GM19467 (cell line): ENCODE results near the gene WDFY2.

Experiments used
- ATAC-seq: cut with Tn5 transposase; IDR thresholded peaks from one replicate; pipeline ENCODE4 v1.9.1; 2021; ENCODE audit warnings: mild to moderate bottlenecking, moderate library complexity; ENCODE audit not compliant: unreplicated experiment

Gene WDFY2

DNA sequence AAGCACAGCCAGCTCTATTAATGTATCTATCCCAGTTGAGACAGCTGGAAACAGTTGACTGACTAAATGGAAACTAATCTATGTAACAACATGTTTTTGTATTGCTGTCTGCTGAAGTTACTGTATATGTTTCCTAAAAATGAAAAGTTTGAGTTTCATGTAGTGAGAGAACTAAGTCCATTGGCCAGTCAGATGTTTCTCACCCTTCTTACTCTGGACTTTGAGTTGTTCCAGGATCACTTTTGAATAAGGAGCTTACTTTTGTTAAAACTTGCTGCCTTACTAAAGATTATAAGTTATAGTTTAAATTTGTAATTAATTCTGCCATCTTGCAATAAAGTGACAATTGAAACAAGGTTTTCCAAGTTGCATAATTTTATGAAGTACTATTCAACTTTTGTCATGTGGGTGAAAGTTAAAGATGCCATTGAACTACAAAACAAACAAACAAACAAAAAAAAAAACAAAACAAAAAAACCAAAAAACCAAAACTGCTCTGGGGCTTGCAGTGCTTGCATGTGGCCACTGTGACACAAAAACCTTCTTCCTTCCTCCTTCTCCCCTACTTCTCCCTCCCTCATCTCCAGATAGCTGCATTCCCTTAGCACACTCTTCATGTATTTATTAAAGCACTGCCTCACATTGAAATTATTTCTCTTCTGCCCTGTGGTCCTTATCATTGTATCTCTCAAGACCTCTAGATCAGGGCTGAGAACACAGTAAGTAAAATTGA, 15.3 kb downstream of the WDFY2 start:
- no peak for ATAC-seq

DNA sequence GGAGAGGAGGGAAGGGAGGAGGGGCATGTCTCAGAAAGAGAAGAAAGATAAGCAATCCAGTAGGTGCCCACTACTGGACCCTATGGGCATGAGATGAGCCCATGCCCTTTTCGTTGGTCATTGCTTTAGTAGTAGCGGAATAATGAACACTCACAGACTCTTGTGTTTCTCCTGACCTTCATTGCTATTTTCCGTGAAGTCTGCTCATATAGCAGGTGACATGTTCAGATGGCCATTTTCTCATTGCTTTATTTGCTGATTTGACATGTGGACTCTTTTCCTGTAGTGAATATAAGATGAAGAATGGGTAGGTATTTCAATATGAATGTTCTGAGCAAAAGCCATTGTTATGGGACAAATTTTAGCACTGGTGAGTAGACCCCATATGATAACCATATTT, 16.4 kb downstream of the WDFY2 start:
- no peak for ATAC-seq

DNA sequence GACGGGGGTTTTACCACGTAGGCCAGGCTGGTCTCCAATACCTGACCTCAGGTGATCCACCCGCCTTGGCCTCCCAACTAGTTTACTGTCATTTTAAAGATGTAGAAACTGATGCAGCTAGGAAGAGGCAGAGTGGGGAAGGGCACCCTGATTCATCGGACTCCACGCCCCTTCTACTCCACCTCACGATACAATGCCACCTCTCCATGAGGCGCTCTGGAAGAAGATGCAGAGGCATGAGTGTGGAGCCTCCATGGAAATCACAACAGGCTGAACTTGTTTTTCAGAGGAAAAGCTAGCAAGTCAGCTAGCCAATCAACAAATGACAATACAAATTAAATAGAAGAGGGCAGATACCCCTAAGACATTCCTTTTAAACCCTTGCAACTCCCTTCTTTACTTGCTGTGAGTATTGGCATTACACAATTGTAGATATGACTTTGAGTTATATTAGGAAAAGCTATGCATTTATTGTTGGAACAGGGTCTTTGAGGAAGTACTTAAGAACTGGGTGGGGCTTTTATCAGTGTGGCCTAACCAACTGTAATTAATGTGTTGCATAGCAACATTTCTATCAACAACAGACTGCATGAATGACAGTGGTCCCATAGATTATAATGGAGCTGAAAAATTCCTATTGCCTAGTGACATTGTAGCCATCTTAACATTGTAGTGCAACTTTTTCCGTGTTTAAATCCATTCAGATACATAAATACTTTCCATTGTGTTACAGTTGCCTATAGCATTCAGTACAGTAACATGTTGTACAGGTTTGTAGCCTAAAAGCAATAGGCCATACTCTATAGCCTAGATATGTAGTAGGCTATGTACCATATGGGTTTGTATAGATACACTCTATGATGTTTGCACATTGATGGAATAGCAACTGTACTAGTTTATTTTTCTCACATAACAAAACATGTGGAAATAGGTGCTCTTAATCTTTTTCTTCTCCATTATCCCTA, 17.6 kb downstream of the WDFY2 start:
- ATAC-seq = no peak

DNA sequence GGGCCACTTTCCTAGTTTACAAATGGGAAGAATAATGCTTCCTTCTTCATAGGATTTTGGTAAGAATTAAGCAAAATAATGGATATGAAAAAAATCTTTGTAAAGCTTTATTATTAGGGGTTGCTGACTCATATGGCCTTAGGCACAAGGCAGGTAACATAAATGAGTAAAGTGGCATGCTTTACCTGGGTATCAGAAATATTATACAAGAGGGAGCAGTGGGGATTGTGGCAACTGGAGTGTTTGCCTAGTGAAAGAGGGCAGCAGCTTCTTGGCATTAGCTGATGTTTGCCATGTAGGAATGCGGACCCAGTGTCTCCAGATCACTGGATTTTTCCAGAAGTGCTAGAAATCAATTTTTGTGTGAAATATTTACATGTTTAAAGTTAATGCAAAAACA, 19.5 kb downstream of the WDFY2 start:
- ATAC-seq = no peak

DNA sequence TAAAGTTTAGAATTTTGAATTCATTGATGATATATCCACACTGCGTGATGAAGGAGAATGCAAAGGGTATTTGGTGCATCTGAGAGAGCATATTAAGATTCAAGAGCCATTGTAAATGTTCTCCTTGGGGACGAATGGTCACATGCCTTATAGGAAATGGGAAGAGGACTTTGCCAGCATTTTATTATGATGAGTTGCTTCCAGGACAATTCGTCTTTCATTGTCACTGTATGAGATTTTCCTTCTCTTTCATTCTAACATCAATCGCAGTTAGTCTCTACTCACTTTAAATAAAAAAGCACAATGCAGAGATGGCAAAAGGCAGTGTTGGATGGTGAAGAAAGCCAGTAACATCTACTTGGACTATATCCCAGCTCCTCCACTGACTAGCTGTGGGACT, 21.4 kb downstream of the WDFY2 start:
- no peak for ATAC-seq

DNA sequence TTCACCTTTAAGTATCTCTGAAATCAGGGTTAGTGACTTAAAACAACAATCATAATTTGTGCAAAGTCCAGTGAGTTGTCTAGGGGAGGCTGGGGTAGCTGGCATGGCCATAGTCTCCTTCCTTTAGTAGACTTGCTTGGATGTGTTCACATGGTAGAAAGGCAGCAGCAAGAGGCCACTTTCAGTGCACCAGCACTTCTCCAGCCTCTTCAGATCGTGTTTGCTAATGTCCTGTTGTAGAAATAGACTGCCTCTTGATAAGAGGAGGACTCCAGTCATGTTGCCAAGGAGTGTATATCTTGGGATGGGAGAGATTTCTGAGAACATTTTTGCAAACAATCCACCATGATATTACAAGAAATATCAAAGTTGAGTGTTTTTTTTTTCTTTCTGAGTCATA, 22.9 kb downstream of the WDFY2 start:
- ATAC-seq = no peak

DNA sequence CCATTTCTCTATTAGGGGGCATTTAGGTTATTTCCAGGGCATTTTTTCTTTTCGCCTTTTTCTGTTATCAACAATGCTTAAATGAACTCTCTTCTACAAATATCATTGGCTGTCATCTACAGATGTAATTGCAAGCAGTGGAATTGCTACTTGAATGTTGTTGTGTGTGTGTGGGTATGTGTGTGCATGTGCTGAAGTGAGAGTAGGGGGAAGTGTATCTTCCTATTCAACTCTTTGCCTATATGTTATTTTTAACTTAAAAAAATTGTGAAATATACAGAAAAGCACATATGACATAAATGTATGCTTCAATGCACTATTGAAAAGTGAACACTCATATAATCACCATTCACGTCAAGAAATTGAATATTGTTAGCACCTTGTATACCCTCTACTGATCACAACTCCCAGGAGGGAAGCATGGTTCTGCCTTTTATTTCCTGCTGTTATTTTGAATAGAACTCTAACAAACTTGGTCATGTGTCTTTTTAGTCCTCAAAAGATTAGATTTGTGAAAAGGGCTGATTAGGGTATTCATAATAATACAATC, 24.7 kb downstream of the WDFY2 start:
- no peak for ATAC-seq

DNA sequence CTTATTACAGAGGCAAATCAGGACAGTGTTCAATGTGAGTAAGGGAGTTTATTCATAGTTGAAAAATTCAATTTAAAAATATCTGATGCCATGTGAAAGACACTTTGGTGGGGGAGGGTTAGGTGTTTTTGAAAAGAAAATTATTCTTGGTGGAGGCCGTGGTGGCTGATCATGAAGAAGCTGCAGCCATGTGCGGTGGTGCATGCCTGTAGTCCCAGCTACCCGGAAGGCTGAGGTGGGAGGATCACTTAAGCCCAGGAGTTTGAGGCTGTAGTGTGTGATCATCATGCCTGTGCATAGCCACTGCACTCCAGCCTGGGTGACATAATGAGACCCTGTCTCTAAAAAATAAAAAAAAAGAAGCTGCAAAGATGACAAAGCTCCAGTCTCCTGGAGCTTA, 28.6 kb downstream of the WDFY2 start:
- no peak for ATAC-seq

DNA sequence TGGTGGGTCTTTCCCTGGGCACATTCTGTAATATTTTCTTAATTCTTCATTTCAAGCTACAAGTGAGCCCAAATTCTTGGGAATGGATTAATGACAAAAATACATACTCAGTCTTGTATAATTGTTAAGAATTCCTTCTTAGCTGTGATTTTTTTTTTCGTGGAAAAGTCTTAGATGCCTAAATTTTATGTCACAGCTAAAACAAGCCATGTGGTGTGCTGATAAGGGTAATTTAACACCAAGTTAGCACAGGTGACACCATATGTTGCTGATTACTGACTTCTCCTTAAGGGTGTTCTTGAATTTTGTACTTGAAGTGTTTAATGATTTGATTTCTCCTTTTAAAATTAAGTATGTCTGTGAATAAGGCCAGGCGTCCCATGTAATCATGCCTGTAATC, 29.3 kb downstream of the WDFY2 start:
- ATAC-seq = no peak

DNA sequence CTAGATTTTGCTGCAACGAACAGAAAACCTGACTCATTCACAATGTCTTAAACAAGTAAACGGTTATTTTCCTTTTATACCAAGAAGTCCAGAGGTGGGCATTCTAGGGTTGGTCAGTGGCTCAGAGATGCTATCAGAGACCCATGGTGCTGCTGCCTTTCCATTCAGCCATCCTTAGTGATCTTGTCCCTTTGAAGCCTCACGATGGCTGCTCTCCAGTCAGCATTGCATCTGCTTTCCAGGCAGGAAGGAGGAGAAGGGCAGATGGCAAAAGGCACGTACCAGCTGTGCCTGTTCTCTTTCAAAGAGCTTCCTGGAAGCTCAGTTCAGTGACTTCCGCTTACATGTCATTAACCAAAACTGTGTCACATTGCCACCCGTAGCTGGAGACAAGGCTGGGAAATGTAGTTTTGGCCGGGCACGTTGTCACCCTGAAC, 30.1 kb downstream of the WDFY2 start:
- peak; percentile 72 for ATAC-seq

DNA sequence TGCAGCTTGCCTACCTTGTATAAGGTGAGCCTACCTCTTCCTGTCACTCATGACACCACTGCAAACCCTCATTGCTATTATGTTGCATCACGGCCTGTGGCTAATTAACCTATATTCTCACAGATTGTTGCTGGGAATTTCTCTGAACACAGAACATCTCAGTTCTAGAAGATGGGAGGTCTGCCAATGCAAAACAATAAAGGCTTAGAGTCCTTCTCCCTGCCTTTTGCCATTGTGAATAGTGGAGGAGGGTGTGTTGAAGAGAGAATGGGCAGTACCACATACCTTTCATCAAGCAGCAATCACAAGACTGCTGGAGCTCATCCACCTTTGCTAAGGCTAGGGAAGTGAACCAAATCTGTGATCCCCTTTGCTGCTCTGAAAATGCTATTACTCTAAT, 34.4 kb downstream of the WDFY2 start:
- no peak for ATAC-seq

DNA sequence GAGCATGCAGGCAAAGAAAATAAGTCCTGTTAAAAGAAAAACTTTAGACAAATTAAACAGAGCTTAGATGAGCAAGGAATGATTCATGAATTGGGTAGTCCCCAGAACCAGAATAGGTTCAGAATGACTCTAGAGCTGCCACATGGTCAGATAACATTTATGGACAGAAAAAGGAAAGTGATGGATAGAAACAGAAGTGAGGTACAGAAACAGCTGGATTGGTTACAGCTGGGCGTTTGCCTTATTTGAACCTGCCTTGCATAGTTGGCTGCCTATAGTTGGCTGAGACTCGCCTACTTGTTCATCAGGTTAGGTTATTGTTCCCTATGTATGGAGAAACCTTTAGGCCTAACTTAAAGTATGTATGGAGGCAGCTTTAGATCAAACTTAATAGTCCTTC, 35.4 kb downstream of the WDFY2 start:
- ATAC-seq = no peak

DNA sequence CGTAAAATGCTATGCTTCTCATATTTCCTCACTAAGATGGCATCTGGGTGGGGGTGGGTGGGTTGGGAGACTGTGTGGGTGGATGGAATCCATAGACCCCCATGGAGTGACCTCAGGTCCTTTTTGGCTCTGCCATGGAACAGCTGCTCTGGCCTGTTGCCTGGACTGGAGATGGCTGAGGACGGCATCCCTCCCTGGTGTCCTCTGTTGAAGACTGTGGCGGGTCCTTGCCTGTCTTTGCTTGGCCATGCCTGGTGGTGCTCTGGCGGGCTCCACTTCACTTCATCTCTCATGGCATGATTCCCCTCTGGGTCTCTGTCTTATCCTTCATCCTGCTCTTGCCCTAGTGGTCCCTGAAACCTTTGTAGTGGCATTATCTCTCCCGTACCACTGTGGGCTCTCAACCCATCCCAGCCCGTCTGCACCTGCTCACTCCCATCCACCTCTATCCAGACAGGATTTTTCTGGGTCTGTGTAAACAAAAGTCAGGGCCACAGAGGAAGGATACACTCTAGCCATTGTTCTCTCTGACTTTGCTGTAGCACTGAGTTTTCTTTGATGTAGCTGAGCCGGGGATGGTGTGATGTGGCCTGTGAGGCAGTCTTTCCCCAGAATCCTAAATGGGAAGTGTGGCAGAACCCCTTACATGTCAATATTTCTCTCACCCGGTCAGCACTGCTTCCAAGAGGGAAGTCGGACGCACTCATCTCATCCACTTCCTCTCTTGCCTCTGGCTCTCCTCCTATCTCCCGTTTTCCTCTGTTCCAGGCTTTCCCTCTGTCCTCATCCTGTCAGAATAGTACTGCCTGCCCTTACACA, 36.1 kb downstream of the WDFY2 start:
- no peak for ATAC-seq

DNA sequence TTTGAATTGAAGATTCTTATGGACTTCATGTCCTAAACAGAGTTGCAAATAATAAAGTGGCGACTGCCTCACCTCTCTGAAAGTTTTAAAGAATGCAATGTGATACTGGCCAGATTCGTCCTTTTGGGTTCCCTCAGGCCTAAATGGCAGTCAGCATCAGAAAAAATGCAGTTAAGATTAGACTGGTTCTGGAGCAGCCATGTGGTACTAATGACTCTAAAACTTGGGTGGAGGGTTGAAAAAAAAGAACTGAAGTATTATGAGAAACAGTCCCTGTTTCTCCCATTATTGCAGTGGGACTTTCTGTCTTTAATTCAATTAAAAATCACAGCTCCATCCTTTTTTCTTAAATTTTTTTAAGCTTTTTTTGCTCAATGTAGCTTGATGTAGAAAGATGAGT, 37.3 kb downstream of the WDFY2 start:
- ATAC-seq = no peak

DNA sequence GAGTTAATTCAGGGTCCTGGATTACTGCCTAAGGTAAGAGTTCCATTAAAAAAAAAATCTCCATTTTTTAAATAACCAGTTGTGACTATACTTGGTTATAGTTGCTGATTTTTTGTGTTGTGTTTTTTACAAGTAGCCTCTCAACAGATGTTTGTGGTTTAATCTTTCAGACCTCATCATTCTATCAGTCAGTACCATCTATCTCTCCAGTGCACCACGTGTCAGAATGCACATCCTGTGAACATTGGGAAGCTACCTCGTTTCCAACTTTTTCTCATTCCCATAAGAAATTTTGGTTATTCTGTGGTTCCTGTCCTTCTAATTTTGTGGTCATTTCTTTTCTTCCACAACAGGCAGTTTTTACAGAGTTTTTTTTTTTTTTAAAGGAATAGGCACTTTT, 39.2 kb downstream of the WDFY2 start:
- ATAC-seq = no peak

DNA sequence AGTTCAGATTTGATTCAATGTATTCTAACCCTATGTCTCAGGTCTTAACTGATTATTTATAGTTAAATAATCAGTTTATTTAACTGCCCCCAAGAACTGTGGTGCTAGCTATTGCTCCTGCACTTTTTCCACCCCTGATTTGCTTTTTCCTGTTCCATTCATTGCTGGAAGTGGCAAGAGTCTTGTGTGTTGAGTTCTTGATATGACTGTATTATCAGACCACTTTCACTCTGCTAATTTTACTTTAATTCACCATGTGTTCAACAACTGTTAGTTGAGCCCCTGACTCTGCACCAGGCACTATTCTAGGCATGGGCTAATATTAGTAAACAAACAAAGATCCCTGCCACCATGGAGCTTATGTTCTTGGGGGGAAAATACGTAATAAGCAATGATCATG, 39.9 kb downstream of the WDFY2 start:
- ATAC-seq = no peak

DNA sequence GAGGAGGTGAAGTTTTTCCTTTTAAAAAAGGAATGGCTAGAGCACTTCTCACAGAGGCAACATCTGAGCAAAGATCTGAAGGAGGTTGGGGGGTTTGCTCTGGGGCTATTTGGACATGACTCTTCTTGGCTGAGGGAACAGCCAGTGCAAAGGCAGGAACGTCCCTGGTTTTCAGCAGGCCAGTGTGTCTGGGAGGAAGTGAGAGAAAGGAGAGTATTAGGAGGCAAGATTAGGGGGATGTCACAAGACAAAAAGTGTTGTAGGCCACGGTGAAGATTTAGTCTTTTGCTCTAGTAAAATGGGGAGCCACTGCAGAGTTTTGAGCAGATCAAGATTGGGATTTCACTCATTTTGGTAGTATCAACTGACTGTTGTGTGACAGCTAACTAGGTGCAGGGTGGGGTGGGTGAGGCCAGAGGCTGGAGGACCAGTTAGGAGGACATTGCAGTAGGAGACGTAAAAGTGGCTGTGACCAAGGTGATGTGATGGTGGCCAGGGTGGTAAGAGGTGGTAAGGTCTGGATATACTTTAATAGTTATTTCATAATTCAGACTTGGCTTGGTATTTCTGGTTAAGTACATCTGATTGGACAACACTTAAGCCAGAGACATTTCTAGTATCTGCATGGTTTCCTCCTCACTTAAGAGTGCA, 40.6 kb downstream of the WDFY2 start:
- no peak for ATAC-seq

DNA sequence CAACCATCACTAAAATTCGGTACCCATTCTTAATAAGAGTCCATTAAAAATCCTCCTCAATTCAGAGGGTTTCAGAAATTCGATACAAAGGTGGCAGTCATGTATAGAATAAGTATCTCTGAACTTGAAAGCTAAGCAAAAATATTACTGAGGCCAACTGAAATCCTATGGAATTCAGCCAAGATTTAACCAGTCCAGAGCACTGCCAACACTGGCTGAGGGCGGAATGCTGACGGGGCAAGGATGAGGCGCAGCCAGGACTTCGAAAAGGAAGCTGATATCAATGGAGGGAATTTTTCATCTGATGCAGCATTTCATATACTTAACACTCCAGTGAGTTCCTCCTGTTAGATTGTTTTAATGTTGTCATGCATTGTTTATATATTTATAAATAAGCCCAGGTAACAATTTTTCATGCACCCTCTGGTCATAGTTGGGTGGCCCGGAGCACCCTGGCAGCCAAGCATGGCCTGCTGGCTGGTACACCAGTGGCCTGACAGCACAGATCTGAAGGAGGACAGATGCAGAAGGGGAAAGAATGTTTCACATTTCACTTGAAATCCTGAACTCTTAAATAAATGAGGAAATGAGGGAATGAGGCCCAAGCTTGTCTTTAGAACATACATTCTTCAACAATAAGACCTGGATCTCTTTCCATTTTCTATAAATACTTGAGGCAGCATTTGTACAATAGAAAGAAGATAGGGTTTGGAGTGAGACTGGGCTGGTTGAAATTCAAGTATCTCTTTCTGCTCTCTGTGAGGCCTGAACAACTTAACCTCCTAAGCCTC, 41.5 kb downstream of the WDFY2 start:
- ATAC-seq = no peak

DNA sequence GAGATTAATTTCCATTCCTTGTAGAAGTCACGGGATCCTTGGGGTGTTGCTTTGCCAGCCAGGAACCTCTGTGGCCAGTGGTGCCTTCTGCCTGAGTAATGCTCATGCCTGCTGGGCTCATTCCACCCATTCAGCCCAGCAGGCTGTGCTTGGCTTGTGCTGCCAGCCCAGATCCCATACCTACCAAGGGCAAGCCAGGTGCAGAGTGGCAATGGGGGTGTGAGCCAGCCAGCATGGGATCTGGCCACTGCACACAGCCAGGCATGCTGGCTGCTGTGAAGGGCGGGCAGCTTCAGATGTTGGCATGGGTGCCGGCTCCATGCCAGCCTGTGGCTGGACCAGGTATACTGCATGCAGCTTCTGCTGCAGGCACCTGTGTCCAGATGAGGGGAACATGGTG, 42.5 kb downstream of the WDFY2 start:
- no peak for ATAC-seq
